GM21529 (cell line): ENCODE data around the gene ALKBH5.

Source experiments
- ATAC-seq: cut with Tn5 transposase; IDR thresholded peaks from one replicate; pipeline ENCODE4 v1.9.1; 2021; ENCODE audit not compliant: unreplicated experiment

Gene ALKBH5

GRCh38 chr17:18257268-18257981 lies 73.8 kb downstream of the ALKBH5 start:
- peak; percentile 3 for ATAC-seq

DNA sequence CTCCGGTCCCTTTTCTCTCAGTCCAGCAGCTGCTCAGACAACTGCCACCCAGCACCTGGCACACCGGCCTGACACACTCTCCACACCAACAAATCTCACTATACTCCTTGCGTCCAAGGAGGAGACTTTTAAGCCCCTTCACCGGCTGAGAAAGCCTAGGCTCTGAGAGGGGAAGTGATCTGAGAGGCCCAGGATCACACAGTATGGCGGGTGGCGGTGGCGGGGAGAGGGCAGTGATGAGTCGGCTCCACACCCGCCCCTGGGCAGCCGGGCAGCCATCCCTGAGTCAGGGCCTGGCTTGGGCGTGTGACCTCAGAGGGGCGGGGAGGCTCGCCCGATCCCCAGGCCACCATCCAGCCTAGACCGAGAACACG lies 74.3 kb downstream of the ALKBH5 start:
- ATAC-seq, result peak; percentile 30

DNA sequence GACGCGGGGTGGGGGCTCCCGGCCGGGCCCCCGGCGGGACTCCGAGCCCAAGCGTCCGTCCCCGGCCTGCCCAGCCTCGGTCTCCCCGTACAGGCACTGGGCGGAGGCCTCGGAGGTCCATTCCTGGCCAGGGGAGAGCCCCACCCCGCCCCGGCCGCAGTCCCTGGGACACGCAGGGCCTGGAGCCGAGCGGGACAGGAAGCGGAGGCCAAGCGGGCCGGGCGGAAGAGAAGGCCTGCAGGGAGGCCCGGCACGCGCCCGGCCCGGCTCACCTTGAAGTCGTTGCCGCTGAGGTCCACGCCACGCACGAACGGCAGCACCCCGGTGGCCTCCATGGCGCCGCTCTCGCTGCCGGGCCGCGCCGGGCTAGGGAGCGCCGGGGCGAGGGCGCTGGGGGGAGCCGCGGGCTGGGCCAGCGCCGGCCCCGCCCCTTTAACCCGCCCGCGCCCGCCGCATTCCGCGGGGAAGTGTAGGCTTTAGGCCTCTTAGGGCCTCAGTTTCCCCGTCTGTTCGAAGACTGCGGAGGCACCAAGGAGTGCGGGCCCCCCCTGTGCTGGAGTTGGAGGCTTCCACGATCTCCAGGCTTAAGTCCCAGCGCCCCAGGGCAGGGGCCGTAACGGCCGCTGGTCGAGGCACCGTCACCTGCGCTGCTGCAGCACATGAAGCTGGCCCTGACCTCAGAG lies 74.9 kb downstream of the ALKBH5 start, which contains the start of gene FLII:
Gene FLII (minus strand): TSS at position 383 of the 683 bp plus-strand sequence. CDS start 48 bp downstream, at position 335.
- no peak for ATAC-seq
